Measurements from ENCODE around the gene STXBP1. TPM values are rescaled to one million over a fixed set of nuclear protein-coding genes. Genes with fewer than 3 reads are reported as not detected.
A peak's percentile ranks its signal among the peaks of the same experiment; 100 is the strongest.

The STXBP1 gene
- total RNA-seq, 2 experiments from 2014 or later, result 17.4 to 17.8 TPM

- Mint-ChIP-seq H3K4me1 (ENCODE audit: low read depth) (peaks cover 11% of the 10 kb centered on the region), H3K36me3 (ENCODE audit: low read depth) (no peaks in the 10 kb centered on the region), H3K27me3 (ENCODE audit: low read depth) (no peaks in the 10 kb centered on the region), H3K27ac (no peak overlapping the region), H3K4me3 (no peak overlapping the region), H3K9me3 (no peaks in the 10 kb centered on the region)
- intact Hi-C loops (cut with micrococcal nuclease), result no loop called here
- CTCF ChIA-PET, result no interaction called here
- no peak for DNase-seq
These were observed 17.5 kb downstream of the STXBP1 start for GRCh38 chr9:127629468-127630081.

- DNase-seq, result no peak
- Mint-ChIP-seq H3K4me3 (no peak overlapping the region), H3K27ac (no peak overlapping the region), H3K4me1 (ENCODE audit: low read depth) (peaks cover 12% of the 10 kb centered on the region), H3K9me3 (no peaks in the 10 kb centered on the region), H3K36me3 (ENCODE audit: low read depth) (no peaks in the 10 kb centered on the region), H3K27me3 (ENCODE audit: low read depth) (no peaks in the 10 kb centered on the region)
- intact Hi-C loops (cut with micrococcal nuclease), result no loop called here
- CTCF ChIA-PET, result no interaction called here
These were observed 21.3 kb downstream of the STXBP1 start for GRCh38 chr9:127633216-127633862.

DNA sequence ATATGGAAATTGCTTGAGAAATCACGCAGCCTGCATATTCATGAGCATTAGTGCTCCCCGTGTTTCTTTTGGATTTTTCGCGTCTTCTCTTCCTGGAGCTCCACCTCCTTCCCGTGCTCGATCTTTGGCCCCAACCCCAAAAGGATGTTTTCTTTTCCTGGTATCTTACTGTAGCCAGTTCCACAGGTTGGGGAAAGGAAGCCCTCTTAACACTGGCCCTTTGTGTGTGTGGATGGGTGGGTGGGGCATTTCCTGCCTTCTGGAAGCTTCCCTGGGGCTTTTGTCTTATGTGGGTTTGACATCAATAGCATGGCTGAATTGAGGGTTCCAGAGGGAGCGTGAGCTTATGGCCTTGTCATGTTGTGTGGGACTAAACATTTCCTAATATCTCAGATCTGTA, 21.9 kb downstream of the STXBP1 start:
- no peaks in the 10 kb centered on the region for H3K27me3 Mint-ChIP-seq (ENCODE audit: low read depth)
- H3K9me3 Mint-ChIP-seq, result no peaks in the 10 kb centered on the region
- H3K4me3 Mint-ChIP-seq, result no peak overlapping the region
- DNase-seq, result no peak
- CTCF ChIA-PET, result no interaction called here
- H3K36me3 Mint-ChIP-seq (ENCODE audit: low read depth), result no peaks in the 10 kb centered on the region
- H3K27ac Mint-ChIP-seq, result no peak overlapping the region
- intact Hi-C loops (cut with micrococcal nuclease), result no loop called here
- peaks cover 12% of the 10 kb centered on the region for H3K4me1 Mint-ChIP-seq (ENCODE audit: low read depth)

- no peaks in the 10 kb centered on the region for H3K27me3 Mint-ChIP-seq (ENCODE audit: low read depth)
- intact Hi-C loops (cut with micrococcal nuclease), result no loop called here
- no peaks in the 10 kb centered on the region for H3K36me3 Mint-ChIP-seq (ENCODE audit: low read depth)
- peak; percentile 14 for DNase-seq
- no peak overlapping the region for H3K27ac Mint-ChIP-seq
- CTCF ChIA-PET, result no interaction called here
- H3K4me1 Mint-ChIP-seq (ENCODE audit: low read depth), result peaks cover 12% of the 10 kb centered on the region
- H3K4me3 Mint-ChIP-seq, result no peak overlapping the region
- H3K9me3 Mint-ChIP-seq, result no peaks in the 10 kb centered on the region
These were observed 22.6 kb downstream of the STXBP1 start for GRCh38 chr9:127634698-127635097.

- no peak overlapping the region for H3K4me3 Mint-ChIP-seq
- no peaks in the 10 kb centered on the region for H3K27me3 Mint-ChIP-seq (ENCODE audit: low read depth)
- CTCF ChIA-PET, result no interaction called here
- no peak for DNase-seq
- H3K27ac Mint-ChIP-seq, result no peak overlapping the region
- no peaks in the 10 kb centered on the region for H3K9me3 Mint-ChIP-seq
- intact Hi-C loops (cut with micrococcal nuclease), result no loop called here
- H3K36me3 Mint-ChIP-seq (ENCODE audit: low read depth), result no peaks in the 10 kb centered on the region
- peaks cover 12% of the 10 kb centered on the region for H3K4me1 Mint-ChIP-seq (ENCODE audit: low read depth)
These were observed 23.2 kb downstream of the STXBP1 start for GRCh38 chr9:127635201-127635735.

GRCh38 chr9:127637322-127637847, 25.3 kb downstream of the STXBP1 start:
- Mint-ChIP-seq H3K9me3 (no peaks in the 10 kb centered on the region), H3K36me3 (ENCODE audit: low read depth) (no peaks in the 10 kb centered on the region), H3K27me3 (ENCODE audit: low read depth) (no peaks in the 10 kb centered on the region), H3K4me1 (ENCODE audit: low read depth) (peaks cover 12% of the 10 kb centered on the region), H3K4me3 (no peak overlapping the region), H3K27ac (no peak overlapping the region)
- CTCF ChIA-PET, result no interaction called here
- DNase-seq, result no peak
- intact Hi-C loops (cut with micrococcal nuclease), result no loop called here

DNA sequence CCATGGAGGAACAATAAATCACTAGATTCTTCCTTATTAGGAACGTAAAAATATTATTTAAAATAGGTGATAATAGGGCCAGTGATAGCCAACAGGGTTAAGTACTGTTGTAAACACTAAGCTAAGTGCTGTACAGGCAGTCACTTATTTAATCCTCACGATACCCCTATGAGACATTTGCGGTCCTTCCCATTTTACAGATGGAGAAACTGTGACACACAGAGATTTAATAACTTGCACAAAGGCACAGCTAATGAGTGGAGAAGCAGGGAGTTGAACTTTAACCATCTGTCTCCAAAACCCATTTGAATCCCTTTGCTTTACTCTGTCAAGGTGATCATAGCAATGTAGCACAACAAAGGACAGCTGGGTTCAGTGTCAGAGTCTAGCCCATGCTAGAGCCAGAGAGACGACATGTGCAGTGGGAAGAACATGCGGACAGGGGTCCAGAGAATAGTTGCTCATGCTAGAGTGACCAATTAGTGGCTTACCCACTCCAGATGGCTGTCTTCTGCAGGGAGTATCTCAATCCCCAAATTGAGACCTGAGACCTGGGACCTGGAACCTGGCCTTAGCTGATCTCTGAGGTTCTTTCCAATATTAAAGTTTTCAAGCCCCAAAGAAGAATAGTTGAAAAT, 28.9 kb downstream of the STXBP1 start:
- Mint-ChIP-seq H3K27me3 (ENCODE audit: low read depth) (no peaks in the 10 kb centered on the region), H3K27ac (no peak overlapping the region), H3K9me3 (no peaks in the 10 kb centered on the region), H3K36me3 (ENCODE audit: low read depth) (no peaks in the 10 kb centered on the region), H3K4me3 (no peak overlapping the region), H3K4me1 (ENCODE audit: low read depth) (no peaks in the 10 kb centered on the region)
- CTCF ChIA-PET, result no interaction called here
- DNase-seq, result no peak
- intact Hi-C loops (cut with micrococcal nuclease), result no loop called here

DNA sequence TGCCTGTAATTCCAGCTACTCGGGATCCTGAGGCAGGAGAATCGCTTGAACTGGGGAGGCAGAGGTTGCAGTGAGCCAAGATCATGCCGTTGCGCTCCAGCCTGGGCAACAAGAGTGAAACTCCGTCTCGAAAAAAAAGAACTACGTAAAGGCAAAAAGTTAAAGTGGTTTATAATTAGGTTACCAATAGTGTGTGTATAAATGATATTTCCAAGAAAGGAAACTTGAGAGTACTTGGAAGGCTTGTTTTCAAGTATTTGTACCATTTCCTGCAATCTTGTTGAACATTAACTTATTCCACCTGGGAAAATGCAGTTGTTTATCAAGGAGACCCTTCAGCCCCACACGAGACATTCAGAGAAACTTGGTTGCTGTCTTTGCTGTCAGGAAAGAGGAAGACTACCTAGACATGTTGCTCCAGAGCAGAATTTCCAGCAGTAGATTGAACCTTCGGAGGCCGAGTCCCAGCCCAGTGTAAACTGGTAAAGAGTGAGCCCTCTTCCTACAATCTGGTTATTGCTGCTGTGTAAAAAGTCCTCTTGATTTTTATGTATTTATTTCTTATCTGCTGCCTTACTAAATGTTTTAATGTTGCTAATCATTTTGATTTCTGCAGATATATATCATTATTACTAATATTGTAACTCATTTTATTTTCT, 30.1 kb downstream of the STXBP1 start:
- Mint-ChIP-seq H3K4me3 (no peak overlapping the region), H3K36me3 (ENCODE audit: low read depth) (no peaks in the 10 kb centered on the region), H3K4me1 (ENCODE audit: low read depth) (no peaks in the 10 kb centered on the region), H3K9me3 (no peaks in the 10 kb centered on the region), H3K27me3 (ENCODE audit: low read depth) (no peaks in the 10 kb centered on the region), H3K27ac (no peak overlapping the region)
- no peak for DNase-seq
- CTCF ChIA-PET, result no interaction called here
- intact Hi-C loops (cut with micrococcal nuclease), result no loop called here

- Mint-ChIP-seq H3K27me3 (ENCODE audit: low read depth) (no peaks in the 10 kb centered on the region), H3K9me3 (no peaks in the 10 kb centered on the region), H3K36me3 (ENCODE audit: low read depth) (no peaks in the 10 kb centered on the region), H3K27ac (no peak overlapping the region), H3K4me1 (ENCODE audit: low read depth) (no peaks in the 10 kb centered on the region), H3K4me3 (no peak overlapping the region)
- CTCF ChIA-PET, result no interaction called here
- DNase-seq, result no peak
- intact Hi-C loops (cut with micrococcal nuclease), result no loop called here
These were observed 32.2 kb downstream of the STXBP1 start for GRCh38 chr9:127644146-127644827.

GRCh38 chr9:127644943-127645342, 32.9 kb downstream of the STXBP1 start:
- no peak overlapping the region for H3K4me3 Mint-ChIP-seq
- H3K27ac Mint-ChIP-seq, result no peak overlapping the region
- intact Hi-C loops (cut with micrococcal nuclease), result no loop called here
- H3K27me3 Mint-ChIP-seq (ENCODE audit: low read depth), result no peaks in the 10 kb centered on the region
- H3K36me3 Mint-ChIP-seq (ENCODE audit: low read depth), result no peaks in the 10 kb centered on the region
- CTCF ChIA-PET, result interaction anchor here (0.6 kb wide), 1 partner anchor 81 kb away, joined by 3 read pairs; no protein-coding TSS in a partner anchor
- no peak for DNase-seq
- no peaks in the 10 kb centered on the region for H3K9me3 Mint-ChIP-seq
- no peaks in the 10 kb centered on the region for H3K4me1 Mint-ChIP-seq (ENCODE audit: low read depth)

GRCh38 chr9:127647451-127647850, 35.4 kb downstream of the STXBP1 start:
- no peak overlapping the region for H3K4me3 Mint-ChIP-seq
- H3K27me3 Mint-ChIP-seq (ENCODE audit: low read depth), result no peaks in the 10 kb centered on the region
- H3K27ac Mint-ChIP-seq, result no peak overlapping the region
- no peaks in the 10 kb centered on the region for H3K9me3 Mint-ChIP-seq
- intact Hi-C loops (cut with micrococcal nuclease), result no loop called here
- no peaks in the 10 kb centered on the region for H3K4me1 Mint-ChIP-seq (ENCODE audit: low read depth)
- H3K36me3 Mint-ChIP-seq (ENCODE audit: low read depth), result no peaks in the 10 kb centered on the region
- CTCF ChIA-PET, result no interaction called here
- DNase-seq, result no peak

- intact Hi-C loops (cut with micrococcal nuclease), result no loop called here
- CTCF ChIA-PET, result interaction anchor here (0.7 kb wide), 1 partner anchor 147 kb away, joined by 3 read pairs; no protein-coding TSS in a partner anchor
- DNase-seq, result no peak
- H3K9me3 Mint-ChIP-seq, result no peaks in the 10 kb centered on the region
- H3K27ac Mint-ChIP-seq, result no peak overlapping the region
- no peaks in the 10 kb centered on the region for H3K27me3 Mint-ChIP-seq (ENCODE audit: low read depth)
- H3K4me1 Mint-ChIP-seq (ENCODE audit: low read depth), result no peaks in the 10 kb centered on the region
- no peak overlapping the region for H3K4me3 Mint-ChIP-seq
- H3K36me3 Mint-ChIP-seq (ENCODE audit: low read depth), result no peaks in the 10 kb centered on the region
These were observed 38.4 kb downstream of the STXBP1 start for GRCh38 chr9:127650518-127650917.

Measured in activated naive CD4-positive, alpha-beta T cell treated with anti-CD3 and anti-CD28 coated beads for 36 hours (primary cell).